Smooth muscle cell (in vitro differentiated cells): ENCODE measurements around the gene MFSD2A. TPM values are rescaled to one million over a fixed set of nuclear protein-coding genes. Genes with fewer than 3 reads are reported as not detected.

Source experiments
- DNase-seq: peaks from one replicate; lab custom pipeline; 2025; ENCODE audit not compliant: unreplicated experiment; lab: John Stamatoyannopoulos, UW
- H2AFZ ChIP-seq: fragments of 200-600 bp; sonication (generic); 2 replicates; pipeline ENCODE4 v1.6.0; 2016; ENCODE audit warnings: antibody characterized with exemption, low read depth, mild to moderate bottlenecking
- H3F3A ChIP-seq: fragments of 200-600 bp; sonication (generic); 2 replicates; pipeline ENCODE4 v1.6.0; 2017; ENCODE audit warnings: antibody characterized with exemption, low read depth
- H3K27ac ChIP-seq: fragments of 200-600 bp; sonication (generic); 2 replicates; pipeline ENCODE4 v1.5.1; 2016; ENCODE audit warnings: low read depth, mild to moderate bottlenecking
- H3K27me3 ChIP-seq: fragments of 200-600 bp; sonication (generic); 2 replicates; pipeline ENCODE4 v1.6.1; 2016; ENCODE audit warnings: low read depth, mild to moderate bottlenecking
- H3K36me3 ChIP-seq: fragments of 200-600 bp; sonication (generic); 2 replicates; pipeline ENCODE4 v1.5.1; 2016; ENCODE audit warnings: low read depth
- H3K4me1 ChIP-seq: fragments of 200-600 bp; sonication (generic); 2 replicates; pipeline ENCODE4 v1.5.1; 2016; ENCODE audit warnings: low read depth
- H3K4me2 ChIP-seq: fragments of 200-600 bp; sonication (generic); 2 replicates; pipeline ENCODE4 v1.6.0; 2016; ENCODE audit warnings: mild to moderate bottlenecking
- H3K4me3 ChIP-seq: fragments of 200-600 bp; sonication (generic); 2 replicates; pipeline ENCODE4 v1.5.1; 2016; ENCODE audit warnings: mild to moderate bottlenecking
- H3K79me2 ChIP-seq: fragments of 200-600 bp; sonication (generic); 2 replicates; pipeline ENCODE4 v1.6.0; 2016; ENCODE audit warnings: low read depth, mild to moderate bottlenecking
- H3K9ac ChIP-seq: fragments of 200-600 bp; sonication (generic); 2 replicates; pipeline ENCODE4 v1.6.0; 2016; ENCODE audit warnings: low read depth
- H3K9me3 ChIP-seq: fragments of 200-600 bp; sonication (generic); replicated peaks from 2 replicates; pipeline ENCODE4 v1.5.1; 2016; ENCODE audit warnings: low read depth
- H4K20me1 ChIP-seq: fragments of 200-600 bp; sonication (generic); 2 replicates; pipeline ENCODE4 v1.6.0; 2016; ENCODE audit warnings: low read depth
- CTCF ChIP-seq: fragments of 200-600 bp; sonication (generic); IDR thresholded peaks from 2 replicates; pipeline ENCODE4 v1.5.1; 2017; ENCODE audit warnings: borderline replicate concordance, mild to moderate bottlenecking, antibody characterized with exemption; ENCODE audit not compliant: insufficient read depth, poor library complexity, severe bottlenecking
- WGBS: methylation state at CpG from one replicate; pipeline ENCODE4 v1.1.7; 2016; ENCODE audit warnings: low lambda C conversion rate; 5-methylcytosine and 5-hydroxymethylcytosine counted together
- polyA plus RNA-seq: library from polyadenylated mRNA; unstranded; fragments of >200 nt; fragmentation: Nextera tagmentation; extraction: Ambion mirVana; gene quantifications from 2 replicates; pipeline ENCODE4 v1.2.1, GENCODE V29; 2016
- total RNA-seq: library from RNA; depleted of rRNA; stranded (reverse); fragments of >200 nt; gene quantifications from 2 replicates; pipeline ENCODE4 v1.2.3, GENCODE V29; 2014

Gene MFSD2A
- total and polyA plus RNA-seq, 2 experiments from 2014 or later, result 3.3 to 5.3 TPM

GRCh38 chr1:39970274-39970673, 15.3 kb downstream of the MFSD2A start:
- no peaks in the 10 kb centered on the region for H3K36me3 ChIP-seq
- DNase-seq, result no peak
- H2AFZ ChIP-seq, result no peak overlapping the region
- H3K27me3 ChIP-seq, result no peaks in the 10 kb centered on the region
- H3F3A ChIP-seq, result no peaks in the 10 kb centered on the region
- no peaks in the 10 kb centered on the region for H4K20me1 ChIP-seq
- no peak for TF ChIP-seq CTCF
- no peaks in the 10 kb centered on the region for H3K4me1 ChIP-seq
- H3K9ac ChIP-seq, result no peak overlapping the region
- WGBS, result 88% methylated on average over 4 of the region's 4 CpGs
- H3K4me2 ChIP-seq, result no peak overlapping the region
- no peak overlapping the region for H3K4me3 ChIP-seq
- H3K9me3 ChIP-seq, result no peaks in the 10 kb centered on the region
- no peak overlapping the region for H3K27ac ChIP-seq
- H3K79me2 ChIP-seq, result no peaks in the 10 kb centered on the region

DNA sequence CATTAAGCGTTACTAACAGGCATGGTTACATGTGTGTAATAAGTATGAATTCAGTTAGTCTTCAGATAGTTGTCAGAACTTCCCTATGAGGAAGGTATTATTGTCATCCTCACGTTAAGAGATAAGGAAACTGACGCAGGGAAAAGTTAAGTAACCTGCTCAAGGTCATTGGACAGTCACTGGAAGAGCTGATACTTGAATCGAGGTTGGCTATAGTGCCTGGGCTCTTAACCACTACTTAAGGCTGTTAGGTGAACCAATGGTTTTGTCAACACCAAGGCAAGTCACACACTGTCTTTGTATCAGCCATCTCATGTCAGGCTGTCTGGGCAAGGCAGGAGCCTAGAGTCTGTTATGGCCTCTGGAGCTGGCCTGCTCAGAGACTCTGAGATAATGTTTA, 16.2 kb downstream of the MFSD2A start:
- no peak for TF ChIP-seq CTCF
- Histone ChIP-seq H3K9ac (no peak overlapping the region), H3K4me2 (no peak overlapping the region), H3K27ac (no peak overlapping the region), H3K27me3 (no peaks in the 10 kb centered on the region), H2AFZ (no peak overlapping the region), H3K4me3 (no peak overlapping the region), H4K20me1 (no peaks in the 10 kb centered on the region), H3F3A (no peaks in the 10 kb centered on the region), H3K79me2 (no peaks in the 10 kb centered on the region), H3K4me1 (no peaks in the 10 kb centered on the region), H3K9me3 (no peaks in the 10 kb centered on the region), H3K36me3 (no peaks in the 10 kb centered on the region)
- WGBS, result 94% methylated on average over 4 of the region's 4 CpGs
- DNase-seq, result no peak

- Histone ChIP-seq H3K79me2 (no peaks in the 10 kb centered on the region), H3F3A (no peaks in the 10 kb centered on the region), H3K4me3 (no peak overlapping the region), H3K27me3 (no peaks in the 10 kb centered on the region), H2AFZ (no peak overlapping the region), H3K27ac (no peak overlapping the region), H3K4me2 (no peak overlapping the region), H4K20me1 (no peaks in the 10 kb centered on the region), H3K4me1 (peaks cover 13% of the 10 kb centered on the region), H3K36me3 (no peaks in the 10 kb centered on the region), H3K9me3 (no peaks in the 10 kb centered on the region), H3K9ac (no peak overlapping the region)
- DNase-seq, result peak; percentile 8
- WGBS, result 46% methylated on average over 9 of the region's 9 CpGs
- peak; percentile 94 for TF ChIP-seq CTCF
Observed at GRCh38 chr1:39973503-39974135, 18.7 kb downstream of the MFSD2A start.

- no peak for TF ChIP-seq CTCF
- DNase-seq, result no peak
- no peaks in the 10 kb centered on the region for H3K79me2 ChIP-seq
- H3K36me3 ChIP-seq, result no peaks in the 10 kb centered on the region
- 57% methylated on average over 8 of the region's 8 CpGs for WGBS
- H3F3A ChIP-seq, result no peaks in the 10 kb centered on the region
- peak overlapping the region; percentile 72 for H3K27ac ChIP-seq
- H4K20me1 ChIP-seq, result no peaks in the 10 kb centered on the region
- H3K4me1 ChIP-seq, result peaks cover 16% of the 10 kb centered on the region
- peak overlapping the region; percentile 61 for H2AFZ ChIP-seq
- peak overlapping the region; percentile 71 for H3K4me2 ChIP-seq
- no peak overlapping the region for H3K4me3 ChIP-seq
- no peaks in the 10 kb centered on the region for H3K27me3 ChIP-seq
- H3K9ac ChIP-seq, result no peak overlapping the region
- no peaks in the 10 kb centered on the region for H3K9me3 ChIP-seq
Observed at GRCh38 chr1:39976732-39977131, 21.8 kb downstream of the MFSD2A start.
